ENCODE measurements around the gene ZNF628. TPM values are rescaled to one million over a fixed set of nuclear protein-coding genes. Genes with fewer than 3 reads are reported as not detected.

The ZNF628 gene
- total RNA-seq, 1 experiment from 2014 or later = 21.7 TPM

- Histone ChIP-seq H3K27ac (ENCODE audit: low read length) (0 out of 2 replicates have a peak overlapping the region, but pooled peaks have one; percentile 11), H3K4me1 (ENCODE audit: control insufficient read depth, insufficient read depth, low read length) (peaks cover 21% of the 10 kb centered on the region), H3K9me3 (ENCODE audit: control insufficient read depth, insufficient read depth, low read depth, low read length) (no peaks in the 10 kb centered on the region), H3K27me3 (ENCODE audit: control insufficient read depth, insufficient read depth, low read length) (no peaks in the 10 kb centered on the region), H3K36me3 (ENCODE audit: control insufficient read depth, insufficient read depth, low read length) (no peaks in the 10 kb centered on the region), H3K4me3 (ENCODE audit: low read depth in 2 of 2, low read length in 2 of 2) (0 out of 4 replicates have a peak overlapping the region, but pooled peaks of 1 of the 2 experiments have one; percentile 5)
- ChIA-PET POLR2A (interaction anchor here (0.6 to 0.7 kb wide), 4 partner anchors 9 to 40 kb away, joined by 3 to 5 read pairs (median 4); no protein-coding TSS in a partner anchor), CTCF (no interaction called here)
- ATAC-seq (peak; percentile 88), DNase-seq (ENCODE audit: low read depth, low spot score) (no peak)
- no TSS peak for BruUV-seq (replicated peaks)
- intact Hi-C loops (cut with micrococcal nuclease; ENCODE audit: unreplicated experiment) = no loop called here
- in situ Hi-C loops (cut with HindIII; ENCODE audit: low pct_unique_long_range_greater_than_20kb, low sequenced_read_pairs) = no loop called here
- TF ChIP-seq REST (IDR thresholded peaks at IDR 0.05; ENCODE audit: insufficient read depth in 1 of 2, low read depth in 2 of 2, low read length in 1 of 2) = no peak
- no peak for TF ChIP-seq SIN3A (IDR thresholded peaks at IDR 0.05; ENCODE audit: borderline replicate concordance, insufficient read depth, low read depth, low read length)
- no peak for TF ChIP-seq CTCF (IDR thresholded peaks at IDR 0.05)
- peak; percentile 39; the same call in 1 of the 2 replicates for TF ChIP-seq TCF7L2 (IDR thresholded peaks at IDR 0.05; ENCODE audit: low read depth, low read length)
- peak; percentile 57; the same call in 1 of the 2 replicates for TF ChIP-seq POLR2AphosphoS5 (IDR thresholded peaks at IDR 0.05; ENCODE audit: low read depth, low read length)
Observed at GRCh38 chr19:55526216-55527196, 50.1 kb downstream of the ZNF628 start.

- Histone ChIP-seq H3K27ac (ENCODE audit: low read length) (no peak overlapping the region), H3K36me3 (ENCODE audit: control insufficient read depth, insufficient read depth, low read length) (no peaks in the 10 kb centered on the region), H3K4me1 (ENCODE audit: control insufficient read depth, insufficient read depth, low read length) (peaks cover 20% of the 10 kb centered on the region), H3K4me3 (ENCODE audit: low read depth in 2 of 2, low read length in 2 of 2) (no peak overlapping the region), H3K9me3 (ENCODE audit: control insufficient read depth, insufficient read depth, low read depth, low read length) (no peaks in the 10 kb centered on the region), H3K27me3 (ENCODE audit: control insufficient read depth, insufficient read depth, low read length) (no peaks in the 10 kb centered on the region)
- DNase-seq (ENCODE audit: low read depth, low spot score) = no peak
- in situ Hi-C loops (cut with HindIII; ENCODE audit: low pct_unique_long_range_greater_than_20kb, low sequenced_read_pairs) = no loop called here
- ATAC-seq = no peak
- ChIA-PET CTCF (no interaction called here), POLR2A (interaction anchor here (0.5 kb wide), 1 partner anchor 97 kb away, joined by 4 read pairs; the partner anchor contains the start of gene ZNF784)
- intact Hi-C loops (cut with micrococcal nuclease; ENCODE audit: unreplicated experiment) = no loop called here
- TF ChIP-seq CTCF (IDR thresholded peaks at IDR 0.05) = no peak
- no peak for TF ChIP-seq POLR2AphosphoS5 (IDR thresholded peaks at IDR 0.05; ENCODE audit: low read depth, low read length)
- TF ChIP-seq SIN3A (IDR thresholded peaks at IDR 0.05; ENCODE audit: borderline replicate concordance, insufficient read depth, low read depth, low read length) = no peak
- TF ChIP-seq TCF7L2 (IDR thresholded peaks at IDR 0.05; ENCODE audit: low read depth, low read length) = no peak
- TF ChIP-seq REST (IDR thresholded peaks at IDR 0.05; ENCODE audit: insufficient read depth in 1 of 2, low read depth in 2 of 2, low read length in 1 of 2) = no peak
- BruUV-seq (replicated peaks) = no TSS peak
Observed at GRCh38 chr19:55527197-55528029, 51.0 kb downstream of the ZNF628 start.
